Thyroid gland (tissue), 4 donors: Measurements from ENCODE around the gene SUPT3H. TPM values are rescaled to one million over a fixed set of nuclear protein-coding genes. Genes with fewer than 3 reads are reported as not detected.

Source experiments
- DNase-seq, 2 donors: peaks; one replicate each; pipeline ENCODE4 v3.0.0-alpha.2; 2019
- H3K27ac ChIP-seq, 3 donors: fragments of 200-600 bp; sonication (generic); 1 replicate in 2 of 3; 2 replicates in 1 of 3; pipeline ENCODE4 v1.5.1; 2016 to 2019; ENCODE audit warnings: mild to moderate bottlenecking in 1 of 3, moderate library complexity in 1 of 3
- H3K27me3 ChIP-seq: fragments of 200-600 bp; sonication (generic); one replicate; pipeline ENCODE4 v1.5.1; 2019
- H3K36me3 ChIP-seq, 2 donors: fragments of 200-600 bp; sonication (generic); one replicate each; pipeline ENCODE4 v1.5.1; 2016 to 2019
- H3K4me1 ChIP-seq, 2 donors: fragments of 200-600 bp; sonication (generic); one replicate each; pipeline ENCODE4 v1.5.1; 2017 to 2019
- H3K4me3 ChIP-seq, 3 donors: fragments of 200-600 bp; sonication (generic); replicated peaks in 1 of 3; 1 replicate in 2 of 3; 2 replicates in 1 of 3; pipeline ENCODE4 v1.5.1; 2016; ENCODE audit warnings: mild to moderate bottlenecking in 1 of 3
- H3K9me3 ChIP-seq: fragments of 200-600 bp; sonication (generic); one replicate; pipeline ENCODE4 v1.5.1; 2017
- POLR2A ChIP-seq, 2 donors: fragments of 450-650 bp; IDR thresholded peaks; one replicate each; pipeline ENCODE4 v1.6.1; 2017; ENCODE audit warnings: antibody characterized with exemption in 2 of 2, mild to moderate bottlenecking in 2 of 2, moderate library complexity in 1 of 2
- WGBS, 2 donors: methylation state at CpG; one replicate each; pipeline ENCODE4 v1.1.5; 2017; 5-methylcytosine and 5-hydroxymethylcytosine counted together
- intact Hi-C: fragments of 100-400 bp; cut with DNase I; formaldehyde crosslinking; loops from one replicate; pipeline ENCODE4 v1.15.1; 2023
- total RNA-seq, 4 donors: library from RNA; depleted of rRNA; stranded (reverse); fragments of >200 nt; gene quantifications; one replicate each; pipeline ENCODE4 v1.2.3, GENCODE V29; 2016
- TF ChIP-seq, protein P1 (sequence below), 6 experiments: fragments of 200-600 bp in 3 of 6; fragments of 450-650 bp in 3 of 6; sonication (generic) in 3 of 6; IDR thresholded peaks; one replicate each; pipeline ENCODE4 v1.5.1; 2016 to 2019; ENCODE audit warnings: antibody characterized with exemption in 6 of 6, mild to moderate bottlenecking in 2 of 6, inconsistent platforms in 1 of 6, moderate library complexity in 1 of 6

The SUPT3H gene
- total RNA-seq, 4 donors from 2014 or later, result 9.8 to 21.6 (median 11.1) TPM

- Histone ChIP-seq H3K27me3 (no peaks in the 10 kb centered on the region), H3K4me3 (no peak overlapping the region), H3K27ac (no peak overlapping the region), H3K9me3 (no peaks in the 10 kb centered on the region), H3K4me1 (no peaks in the 10 kb centered on the region), H3K36me3 (no peaks in the 10 kb centered on the region)
- TF ChIP-seq, protein P1, sequence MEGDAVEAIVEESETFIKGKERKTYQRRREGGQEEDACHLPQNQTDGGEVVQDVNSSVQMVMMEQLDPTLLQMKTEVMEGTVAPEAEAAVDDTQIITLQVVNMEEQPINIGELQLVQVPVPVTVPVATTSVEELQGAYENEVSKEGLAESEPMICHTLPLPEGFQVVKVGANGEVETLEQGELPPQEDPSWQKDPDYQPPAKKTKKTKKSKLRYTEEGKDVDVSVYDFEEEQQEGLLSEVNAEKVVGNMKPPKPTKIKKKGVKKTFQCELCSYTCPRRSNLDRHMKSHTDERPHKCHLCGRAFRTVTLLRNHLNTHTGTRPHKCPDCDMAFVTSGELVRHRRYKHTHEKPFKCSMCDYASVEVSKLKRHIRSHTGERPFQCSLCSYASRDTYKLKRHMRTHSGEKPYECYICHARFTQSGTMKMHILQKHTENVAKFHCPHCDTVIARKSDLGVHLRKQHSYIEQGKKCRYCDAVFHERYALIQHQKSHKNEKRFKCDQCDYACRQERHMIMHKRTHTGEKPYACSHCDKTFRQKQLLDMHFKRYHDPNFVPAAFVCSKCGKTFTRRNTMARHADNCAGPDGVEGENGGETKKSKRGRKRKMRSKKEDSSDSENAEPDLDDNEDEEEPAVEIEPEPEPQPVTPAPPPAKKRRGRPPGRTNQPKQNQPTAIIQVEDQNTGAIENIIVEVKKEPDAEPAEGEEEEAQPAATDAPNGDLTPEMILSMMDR (IDR thresholded peaks at IDR 0.05), result no peak
- TF ChIP-seq POLR2A (IDR thresholded peaks at IDR 0.05), result no peak
- intact Hi-C loops, result no loop called here
- DNase-seq, result no peak
Observed at GRCh38 chr6:44976677-44977641, 400.8 kb downstream of the SUPT3H start.

GRCh38 chr6:44974511-44974910 is 403.2 kb downstream of the SUPT3H start:
- intact Hi-C loops, result no loop called here
- H3K27ac ChIP-seq, result no peak overlapping the region
- no peaks in the 10 kb centered on the region for H3K4me1 ChIP-seq
- DNase-seq, result no peak
- WGBS, 2 donors, result 48% methylated on average over 2 of the region's 2 CpGs
- no peaks in the 10 kb centered on the region for H3K27me3 ChIP-seq
- no peak overlapping the region for H3K4me3 ChIP-seq
- no peak for TF ChIP-seq POLR2A (IDR thresholded peaks at IDR 0.05)
- H3K36me3 ChIP-seq, result no peaks in the 10 kb centered on the region
- H3K9me3 ChIP-seq, result no peaks in the 10 kb centered on the region

DNA sequence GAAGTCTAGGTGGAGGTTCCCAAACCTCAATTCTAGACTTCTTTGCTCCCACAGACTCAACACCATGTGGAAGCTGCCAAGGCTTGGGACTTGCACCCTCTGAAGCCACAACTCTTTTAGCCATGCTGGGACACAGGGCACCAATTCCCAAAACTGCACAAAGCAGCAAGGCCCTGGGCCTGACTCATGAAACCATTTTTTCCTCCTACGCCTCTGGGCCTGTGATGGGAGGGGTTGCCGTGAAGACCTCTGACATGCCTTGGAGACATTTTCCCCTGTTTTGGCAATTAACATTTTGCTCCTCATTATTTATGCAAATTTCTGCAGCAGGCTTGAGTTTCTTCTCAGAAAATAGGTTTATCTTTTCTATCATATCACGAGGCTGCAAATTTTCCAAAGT is 405.0 kb downstream of the SUPT3H start:
- H3K27ac ChIP-seq, result no peak overlapping the region

GRCh38 chr6:44969446-44970185 is 408.1 kb downstream of the SUPT3H start:
- H3K27me3 ChIP-seq, result no peaks in the 10 kb centered on the region
- H3K27ac ChIP-seq, result no peak overlapping the region
- WGBS, 2 donors, result 82 to 86% methylated on average over 4 of the region's 4 CpGs
- no peaks in the 10 kb centered on the region for H3K36me3 ChIP-seq
- no peak overlapping the region for H3K4me3 ChIP-seq
- no peak for DNase-seq
- intact Hi-C loops, result no loop called here
- no peak for TF ChIP-seq POLR2A (IDR thresholded peaks at IDR 0.05)
- TF ChIP-seq, protein P1 (IDR thresholded peaks at IDR 0.05), result no peak
- H3K9me3 ChIP-seq, result no peaks in the 10 kb centered on the region
- no peaks in the 10 kb centered on the region for H3K4me1 ChIP-seq

More for the DNA sequence above, 405.0 kb downstream of the SUPT3H start:
- intact Hi-C loops, result no loop called here
- no peak for DNase-seq
- Histone ChIP-seq H3K36me3 (no peaks in the 10 kb centered on the region), H3K9me3 (no peaks in the 10 kb centered on the region), H3K27me3 (no peaks in the 10 kb centered on the region), H3K4me3 (no peak overlapping the region), H3K4me1 (no peaks in the 10 kb centered on the region)
- 97 to 98% methylated on average over 3 of the region's 3 CpGs for WGBS, 2 donors
- TF ChIP-seq, protein P1 (IDR thresholded peaks at IDR 0.05), result no peak
- no peak for TF ChIP-seq POLR2A (IDR thresholded peaks at IDR 0.05)

GRCh38 chr6:44967481-44967880 is 410.3 kb downstream of the SUPT3H start:
- TF ChIP-seq, protein P1 (IDR thresholded peaks at IDR 0.05), result no peak
- no peak for TF ChIP-seq POLR2A (IDR thresholded peaks at IDR 0.05)
- Histone ChIP-seq H3K27me3 (no peaks in the 10 kb centered on the region), H3K4me3 (no peak overlapping the region), H3K4me1 (no peaks in the 10 kb centered on the region), H3K9me3 (no peaks in the 10 kb centered on the region), H3K27ac (no peak overlapping the region), H3K36me3 (no peaks in the 10 kb centered on the region)
- WGBS, 2 donors, result 95 to 98% methylated on average over 1 of the region's 1 CpG
- intact Hi-C loops, result no loop called here
- no peak for DNase-seq
